ENCODE data around the gene RTL5.

GRCh38 chrX:72142094-72142793 is 10.5 kb upstream of the RTL5 start:
- no peak for TF ChIP-seq EZH2phosphoT487 (IDR thresholded peaks at IDR 0.05; ENCODE audit: insufficient read depth, low read depth)
- TF ChIP-seq EZH2 (IDR thresholded peaks at IDR 0.05; ENCODE audit: insufficient read depth, poor library complexity, severe bottlenecking): no peak
